Measurements from ENCODE around the gene BMPR1A. TPM values are rescaled to one million over a fixed set of nuclear protein-coding genes. Genes with fewer than 3 reads are reported as not detected.

Gene BMPR1A
- total and polyA plus RNA-seq, 9 of the 15 experiments (the other 6 are each of a cell fraction or from before 2014, with no cell fraction given) = 1.6 to 17.5 (median 9.1) TPM

GRCh38 chr10:86956195-86956847 lies 199.9 kb downstream of the BMPR1A start (continued):
- TF ChIP-seq RBM25 (IDR thresholded peaks at IDR 0.05; ENCODE audit: low read depth, low read length, severe bottlenecking) = peak; percentile 66
- no peak for TF ChIP-seq ZKSCAN3 (CRISPR knock-in tag; IDR thresholded peaks at IDR 0.05)
- peak; percentile 75 for TF ChIP-seq ZFP36 (IDR thresholded peaks at IDR 0.05; ENCODE audit: low read depth, low read length, partially characterized antibody)

- 0 out of 2 replicates have a peak, but pooled peaks cover 3% of the 10 kb centered on the region for H3K9me3 ChIP-seq (replicated peaks; ENCODE audit: control insufficient read depth, insufficient read depth, low read depth, low read length)
- intact Hi-C loops (cut with micrococcal nuclease) (no loop called here), in situ Hi-C loops (cut with MboI) (no loop called here)
- peak overlapping the region in 1 of 2 experiments; percentile 90; a peak in 1 of 4 replicates for H3K9ac ChIP-seq (ENCODE audit: insufficient read depth in 1 of 2, low read depth in 2 of 2, low read length in 2 of 2)
- H3K27ac ChIP-seq (ENCODE audit: extremely low read depth, low read depth, low read length) = peak overlapping the region; percentile 91; the same call in 2 of the 3 replicates
- no peaks in the 10 kb centered on the region for H4K20me1 ChIP-seq (replicated peaks; ENCODE audit: control insufficient read depth, insufficient read depth, low read length)
- H3K4me1 ChIP-seq (replicated peaks in 1 of 2; ENCODE audit: control insufficient read depth in 2 of 2, insufficient read depth in 2 of 2, low read length in 2 of 2) = peaks cover 68 to 80% of the 10 kb centered on the region in 2 experiments
- peaks cover 17% of the 10 kb centered on the region; the same call in 2 of the 3 replicates for H3K79me2 ChIP-seq (ENCODE audit: control insufficient read depth, insufficient read depth, low read length)
- CTCF ChIA-PET (ENCODE audit: low intra/inter-chr PET ratio) = no interaction called here
- DNase-seq (ENCODE audit: extremely low read depth in 1 of 4, low spot score in 3 of 4) (no peak), ATAC-seq (no peak), FAIRE-seq (no peak)
- TF ChIP-seq ZFP1 (CRISPR knock-in tag; IDR thresholded peaks at IDR 0.05) = no peak
- TF ChIP-seq ZNF232 (CRISPR knock-in tag; IDR thresholded peaks at IDR 0.05) = no peak
- TF ChIP-seq FOXJ2 (tag; IDR thresholded peaks at IDR 0.05) = no peak
- TF ChIP-seq BDP1 (IDR thresholded peaks at IDR 0.05; ENCODE audit: insufficient read depth, insufficient read length) = no peak
- TF ChIP-seq BCOR (IDR thresholded peaks at IDR 0.05) = peak; percentile 41; the same call in 1 of the 2 replicates
- TF ChIP-seq CTCFL (IDR thresholded peaks at IDR 0.05; ENCODE audit: borderline replicate concordance, insufficient read depth, low read depth, low read length, poor library complexity, severe bottlenecking) = no peak
- peak; percentile 17 to 34; a peak in 2 of 4 replicates for TF ChIP-seq KDM1A (IDR thresholded peaks at IDR 0.05)
- POLR2A ChIA-PET = interaction anchor here (1.2 kb wide), 1 partner anchor 20 kb away, joined by 3 read pairs; no protein-coding TSS in a partner anchor
- no peaks in the 10 kb centered on the region for H3K9me1 ChIP-seq (ENCODE audit: control insufficient read depth, insufficient read depth, low read length)
- H2AFZ ChIP-seq (ENCODE audit: low read depth, low read length) = no peak overlapping the region
- peaks cover 4% of the 10 kb centered on the region; the same call in 2 of the 3 replicates for H3K36me3 ChIP-seq (ENCODE audit: control insufficient read depth, insufficient read depth, low read length)
- no peak overlapping the region for H3K4me2 ChIP-seq (ENCODE audit: insufficient read depth, low read length)
- H3K4me3 ChIP-seq = no peak overlapping the region
- H3K27me3 ChIP-seq (ENCODE audit: control insufficient read depth in 2 of 2, insufficient read depth in 2 of 2, low read length in 2 of 2) = no peaks in the 10 kb centered on the region
- 76% methylated on average over 2 of the region's 7 CpGs for WGBS (ENCODE audit: insufficient coverage, low coverage, missing lambda C conversion rate)
- BruUV-seq (replicated peaks) = no TSS peak
Observed at GRCh38 chr10:86956848-86957448, 200.5 kb downstream of the BMPR1A start.

Data from K562 (cell line).